ENCODE measurements around the gene SPATA6L. TPM values are rescaled to one million over a fixed set of nuclear protein-coding genes. Genes with fewer than 3 reads are reported as not detected.

SPATA6L gene
- total and polyA plus RNA-seq, 9 of the 15 experiments (the other 6 are each of a cell fraction or from before 2014, with no cell fraction given) = 0.03 to 1.00 (median 0.08) TPM; not detected in 4

DNA sequence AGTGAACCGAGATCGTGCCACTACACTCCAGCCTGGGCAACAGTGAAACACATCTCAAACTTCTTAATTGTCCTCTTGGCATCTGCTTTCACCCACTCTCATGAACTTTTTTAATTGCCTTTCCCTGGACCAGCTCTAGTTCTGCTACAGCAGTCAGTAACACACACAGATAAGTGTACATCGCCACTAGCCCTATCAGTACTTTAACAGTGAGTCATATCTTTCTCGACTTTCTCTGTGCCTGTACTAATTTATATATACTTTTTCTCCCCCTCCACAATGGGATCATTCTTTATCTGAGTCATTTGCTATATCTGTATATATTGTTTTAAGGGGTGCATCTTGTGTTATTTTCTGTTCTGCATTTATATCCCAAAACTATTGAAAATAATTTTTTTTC, 19.8 kb upstream of the SPATA6L start (continued):
- TF ChIP-seq NR1H2 (CRISPR knock-in tag; IDR thresholded peaks at IDR 0.05) (no peak), NFXL1 (CRISPR knock-in tag; IDR thresholded peaks at IDR 0.05) (no peak), PRPF4 (IDR thresholded peaks at IDR 0.05; ENCODE audit: insufficient read depth, low read depth, low read length, poor library complexity, severe bottlenecking) (no peak), GATAD2B (IDR thresholded peaks at IDR 0.05; ENCODE audit: borderline replicate concordance) (0 out of 2 replicates have a peak, but pooled peaks have one; percentile 18), CC2D1A (IDR thresholded peaks at IDR 0.05) (no peak), ILK (tag; IDR thresholded peaks at IDR 0.05; ENCODE audit: borderline replicate concordance, low read depth) (no peak), SMARCA4 (IDR thresholded peaks at IDR 0.05) (peak; percentile 77), ZNF239 (CRISPR knock-in tag; IDR thresholded peaks at IDR 0.05) (peak; percentile 51; the same call in 1 of the 2 replicates), PHF20 (IDR thresholded peaks at IDR 0.05; ENCODE audit: partially characterized antibody) (no peak), ELF1 (tag; IDR thresholded peaks at IDR 0.05) (no peak), GABPB2 (CRISPR knock-in tag; conservative IDR thresholded peaks at IDR 0.05) (no peak)
- TF ChIP-seq, protein P1, sequence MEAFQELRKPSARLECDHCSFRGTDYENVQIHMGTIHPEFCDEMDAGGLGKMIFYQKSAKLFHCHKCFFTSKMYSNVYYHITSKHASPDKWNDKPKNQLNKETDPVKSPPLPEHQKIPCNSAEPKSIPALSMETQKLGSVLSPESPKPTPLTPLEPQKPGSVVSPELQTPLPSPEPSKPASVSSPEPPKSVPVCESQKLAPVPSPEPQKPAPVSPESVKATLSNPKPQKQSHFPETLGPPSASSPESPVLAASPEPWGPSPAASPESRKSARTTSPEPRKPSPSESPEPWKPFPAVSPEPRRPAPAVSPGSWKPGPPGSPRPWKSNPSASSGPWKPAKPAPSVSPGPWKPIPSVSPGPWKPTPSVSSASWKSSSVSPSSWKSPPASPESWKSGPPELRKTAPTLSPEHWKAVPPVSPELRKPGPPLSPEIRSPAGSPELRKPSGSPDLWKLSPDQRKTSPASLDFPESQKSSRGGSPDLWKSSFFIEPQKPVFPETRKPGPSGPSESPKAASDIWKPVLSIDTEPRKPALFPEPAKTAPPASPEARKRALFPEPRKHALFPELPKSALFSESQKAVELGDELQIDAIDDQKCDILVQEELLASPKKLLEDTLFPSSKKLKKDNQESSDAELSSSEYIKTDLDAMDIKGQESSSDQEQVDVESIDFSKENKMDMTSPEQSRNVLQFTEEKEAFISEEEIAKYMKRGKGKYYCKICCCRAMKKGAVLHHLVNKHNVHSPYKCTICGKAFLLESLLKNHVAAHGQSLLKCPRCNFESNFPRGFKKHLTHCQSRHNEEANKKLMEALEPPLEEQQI (IDR thresholded peaks at IDR 0.05) = 0 out of 2 replicates have a peak, but pooled peaks have one; percentile 30
- TF ChIP-seq, protein P2, sequence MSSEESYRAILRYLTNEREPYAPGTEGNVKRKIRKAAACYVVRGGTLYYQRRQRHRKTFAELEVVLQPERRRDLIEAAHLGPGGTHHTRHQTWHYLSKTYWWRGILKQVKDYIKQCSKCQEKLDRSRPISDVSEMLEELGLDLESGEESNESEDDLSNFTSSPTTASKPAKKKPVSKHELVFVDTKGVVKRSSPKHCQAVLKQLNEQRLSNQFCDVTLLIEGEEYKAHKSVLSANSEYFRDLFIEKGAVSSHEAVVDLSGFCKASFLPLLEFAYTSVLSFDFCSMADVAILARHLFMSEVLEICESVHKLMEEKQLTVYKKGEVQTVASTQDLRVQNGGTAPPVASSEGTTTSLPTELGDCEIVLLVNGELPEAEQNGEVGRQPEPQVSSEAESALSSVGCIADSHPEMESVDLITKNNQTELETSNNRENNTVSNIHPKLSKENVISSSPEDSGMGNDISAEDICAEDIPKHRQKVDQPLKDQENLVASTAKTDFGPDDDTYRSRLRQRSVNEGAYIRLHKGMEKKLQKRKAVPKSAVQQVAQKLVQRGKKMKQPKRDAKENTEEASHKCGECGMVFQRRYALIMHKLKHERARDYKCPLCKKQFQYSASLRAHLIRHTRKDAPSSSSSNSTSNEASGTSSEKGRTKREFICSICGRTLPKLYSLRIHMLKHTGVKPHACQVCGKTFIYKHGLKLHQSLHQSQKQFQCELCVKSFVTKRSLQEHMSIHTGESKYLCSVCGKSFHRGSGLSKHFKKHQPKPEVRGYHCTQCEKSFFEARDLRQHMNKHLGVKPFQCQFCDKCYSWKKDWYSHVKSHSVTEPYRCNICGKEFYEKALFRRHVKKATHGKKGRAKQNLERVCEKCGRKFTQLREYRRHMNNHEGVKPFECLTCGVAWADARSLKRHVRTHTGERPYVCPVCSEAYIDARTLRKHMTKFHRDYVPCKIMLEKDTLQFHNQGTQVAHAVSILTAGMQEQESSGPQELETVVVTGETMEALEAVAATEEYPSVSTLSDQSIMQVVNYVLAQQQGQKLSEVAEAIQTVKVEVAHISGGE (CRISPR knock-in tag; IDR thresholded peaks at IDR 0.05) = no peak
- TF ChIP-seq, protein P3, sequence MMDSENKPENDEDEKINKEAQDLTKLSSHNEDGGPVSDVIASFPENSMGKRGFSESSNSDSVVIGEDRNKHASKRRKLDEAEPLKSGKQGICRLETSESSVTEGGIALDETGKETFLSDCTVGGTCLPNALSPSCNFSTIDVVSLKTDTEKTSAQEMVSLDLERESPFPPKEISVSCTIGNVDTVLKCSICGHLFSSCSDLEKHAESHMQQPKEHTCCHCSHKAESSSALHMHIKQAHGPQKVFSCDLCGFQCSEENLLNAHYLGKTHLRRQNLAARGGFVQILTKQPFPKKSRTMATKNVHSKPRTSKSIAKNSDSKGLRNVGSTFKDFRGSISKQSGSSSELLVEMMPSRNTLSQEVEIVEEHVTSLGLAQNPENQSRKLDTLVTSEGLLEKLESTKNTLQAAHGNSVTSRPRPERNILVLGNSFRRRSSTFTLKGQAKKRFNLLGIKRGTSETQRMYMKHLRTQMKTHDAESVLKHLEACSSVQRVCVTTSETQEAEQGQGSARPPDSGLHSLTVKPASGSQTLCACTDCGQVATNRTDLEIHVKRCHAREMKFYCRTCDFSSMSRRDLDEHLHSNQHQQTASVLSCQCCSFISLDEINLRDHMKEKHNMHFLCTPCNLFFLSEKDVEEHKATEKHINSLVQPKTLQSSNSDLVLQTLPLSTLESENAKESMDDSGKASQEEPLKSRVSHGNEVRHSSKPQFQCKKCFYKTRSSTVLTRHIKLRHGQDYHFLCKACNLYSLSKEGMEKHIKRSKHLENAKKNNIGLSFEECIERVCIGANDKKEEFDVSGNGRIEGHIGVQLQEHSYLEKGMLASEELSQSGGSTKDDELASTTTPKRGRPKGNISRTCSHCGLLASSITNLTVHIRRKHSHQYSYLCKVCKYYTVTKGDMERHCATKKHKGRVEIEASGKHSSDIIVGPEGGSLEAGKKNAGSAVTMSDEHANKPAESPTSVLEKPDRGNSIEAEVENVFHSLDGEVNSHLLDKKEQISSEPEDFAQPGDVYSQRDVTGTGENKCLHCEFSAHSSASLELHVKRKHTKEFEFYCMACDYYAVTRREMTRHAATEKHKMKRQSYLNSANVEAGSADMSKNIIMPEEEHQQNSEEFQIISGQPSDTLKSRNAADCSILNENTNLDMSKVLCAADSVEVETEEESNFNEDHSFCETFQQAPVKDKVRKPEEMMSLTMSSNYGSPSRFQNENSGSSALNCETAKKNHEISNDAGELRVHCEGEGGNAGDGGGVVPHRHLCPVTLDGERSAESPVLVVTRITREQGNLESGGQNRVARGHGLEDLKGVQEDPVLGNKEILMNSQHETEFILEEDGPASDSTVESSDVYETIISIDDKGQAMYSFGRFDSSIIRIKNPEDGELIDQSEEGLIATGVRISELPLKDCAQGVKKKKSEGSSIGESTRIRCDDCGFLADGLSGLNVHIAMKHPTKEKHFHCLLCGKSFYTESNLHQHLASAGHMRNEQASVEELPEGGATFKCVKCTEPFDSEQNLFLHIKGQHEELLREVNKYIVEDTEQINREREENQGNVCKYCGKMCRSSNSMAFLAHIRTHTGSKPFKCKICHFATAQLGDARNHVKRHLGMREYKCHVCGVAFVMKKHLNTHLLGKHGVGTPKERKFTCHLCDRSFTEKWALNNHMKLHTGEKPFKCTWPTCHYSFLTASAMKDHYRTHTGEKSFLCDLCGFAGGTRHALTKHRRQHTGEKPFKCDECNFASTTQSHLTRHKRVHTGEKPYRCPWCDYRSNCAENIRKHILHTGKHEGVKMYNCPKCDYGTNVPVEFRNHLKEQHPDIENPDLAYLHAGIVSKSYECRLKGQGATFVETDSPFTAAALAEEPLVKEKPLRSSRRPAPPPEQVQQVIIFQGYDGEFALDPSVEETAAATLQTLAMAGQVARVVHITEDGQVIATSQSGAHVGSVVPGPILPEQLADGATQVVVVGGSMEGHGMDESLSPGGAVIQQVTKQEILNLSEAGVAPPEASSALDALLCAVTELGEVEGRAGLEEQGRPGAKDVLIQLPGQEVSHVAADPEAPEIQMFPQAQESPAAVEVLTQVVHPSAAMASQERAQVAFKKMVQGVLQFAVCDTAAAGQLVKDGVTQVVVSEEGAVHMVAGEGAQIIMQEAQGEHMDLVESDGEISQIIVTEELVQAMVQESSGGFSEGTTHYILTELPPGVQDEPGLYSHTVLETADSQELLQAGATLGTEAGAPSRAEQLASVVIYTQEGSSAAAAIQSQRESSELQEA (IDR thresholded peaks at IDR 0.05; ENCODE audit: low read depth) = no peak

Data from K562 (cell line).